HG03469 (cell line): Measurements from ENCODE around the gene CNTNAP5.

Experiments used
- ATAC-seq: cut with Tn5 transposase; IDR thresholded peaks from one replicate; pipeline ENCODE4 v1.9.1; 2021; ENCODE audit warnings: mild to moderate bottlenecking, moderate library complexity, moderate number of reproducible peaks; ENCODE audit not compliant: unreplicated experiment

Gene CNTNAP5

DNA sequence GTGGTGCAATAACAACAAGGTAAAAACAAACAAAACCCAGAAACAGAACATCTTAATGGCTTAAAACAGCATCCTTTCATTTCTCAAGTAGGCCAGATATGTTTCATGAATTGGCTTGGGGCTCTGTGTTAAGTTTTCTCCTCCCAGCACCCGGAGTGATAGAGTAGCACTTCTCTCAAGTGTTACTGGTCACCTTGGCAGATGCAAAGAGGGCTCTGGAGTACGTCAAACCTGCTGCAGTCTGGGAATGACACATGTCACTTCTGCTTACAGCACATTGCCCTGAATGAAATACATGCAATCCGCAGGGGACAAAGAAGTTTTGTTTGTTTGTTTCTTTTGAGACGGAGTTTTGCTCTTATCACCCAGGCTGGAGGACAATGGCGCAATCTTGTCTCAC, 639.3 kb downstream of the CNTNAP5 start:
- no peak for ATAC-seq

DNA sequence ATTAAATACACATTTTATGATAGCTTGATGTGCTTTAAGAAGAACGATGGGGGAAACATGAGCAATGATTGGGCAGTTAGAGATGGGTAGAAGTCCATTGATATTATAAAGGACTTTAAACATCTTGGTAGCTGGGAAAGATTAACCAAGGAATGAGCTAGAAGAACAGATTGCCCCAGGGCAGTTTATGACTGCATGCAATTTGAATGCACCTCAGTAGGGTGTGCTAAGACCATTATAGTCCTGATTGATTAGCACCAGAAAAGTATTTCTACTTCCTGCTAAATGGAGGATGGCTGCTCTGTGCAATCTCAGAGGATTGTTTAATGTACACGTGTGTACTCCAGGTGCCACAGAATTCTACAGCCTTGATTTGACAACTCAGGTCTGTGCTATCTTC, 641.9 kb downstream of the CNTNAP5 start:
- no peak for ATAC-seq

DNA sequence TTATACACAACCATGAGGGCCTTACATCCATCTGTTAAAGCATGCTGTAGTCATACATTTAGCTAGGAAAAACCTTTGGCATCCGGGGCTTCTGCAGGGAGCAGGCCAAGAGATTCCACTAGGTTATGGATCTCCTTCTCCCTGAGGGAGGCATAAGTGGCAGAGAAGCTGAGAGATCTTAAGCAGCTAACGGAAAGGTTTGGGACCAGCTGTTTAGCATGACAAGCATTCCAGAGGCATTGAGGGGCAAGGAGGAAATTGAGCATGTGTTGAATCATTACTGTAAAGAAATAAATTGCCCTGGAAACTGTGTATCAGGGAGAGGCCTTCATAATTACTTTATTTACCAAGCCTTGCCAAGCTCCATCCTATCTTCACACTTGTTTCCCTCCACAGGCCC, 643.1 kb downstream of the CNTNAP5 start:
- ATAC-seq, result no peak

DNA sequence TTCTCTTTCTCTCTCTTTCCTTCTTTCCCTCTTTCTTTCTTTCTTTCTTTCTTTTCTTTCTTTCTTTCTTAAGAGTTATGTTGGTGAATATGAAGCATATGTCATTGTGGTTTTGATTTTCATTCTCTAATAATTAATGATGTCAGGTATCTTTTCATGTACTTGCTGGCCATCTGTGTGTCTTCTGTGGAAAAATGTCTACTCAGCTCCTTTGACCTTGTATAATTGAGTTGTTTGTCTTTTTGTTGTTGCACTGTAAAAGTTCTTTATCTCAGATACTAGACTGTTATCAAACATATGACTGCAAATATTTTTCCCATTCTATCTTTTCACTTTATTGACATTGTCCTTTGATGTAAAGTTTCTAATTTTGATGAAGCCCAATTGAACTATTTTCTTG, 645.1 kb downstream of the CNTNAP5 start:
- ATAC-seq, result no peak

DNA sequence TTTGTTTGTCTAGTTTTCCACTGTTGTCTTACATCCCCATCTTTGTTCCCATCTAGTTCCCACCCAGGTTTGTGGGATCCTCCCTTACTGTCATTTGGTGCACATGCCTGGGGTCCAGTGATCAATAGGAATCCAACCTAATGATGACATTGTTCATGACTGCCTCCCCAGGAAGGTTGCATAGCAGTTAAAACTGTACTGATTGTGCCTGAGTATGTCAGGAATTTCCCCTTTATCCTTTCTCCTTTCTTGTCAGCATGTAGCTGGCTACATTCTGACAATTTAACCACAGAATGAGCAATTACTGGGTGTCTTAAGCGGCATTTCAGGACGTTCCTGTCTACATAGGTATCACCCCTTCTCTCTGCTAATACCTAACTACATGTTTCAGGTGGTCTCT, 653.0 kb downstream of the CNTNAP5 start:
- ATAC-seq, result no peak

DNA sequence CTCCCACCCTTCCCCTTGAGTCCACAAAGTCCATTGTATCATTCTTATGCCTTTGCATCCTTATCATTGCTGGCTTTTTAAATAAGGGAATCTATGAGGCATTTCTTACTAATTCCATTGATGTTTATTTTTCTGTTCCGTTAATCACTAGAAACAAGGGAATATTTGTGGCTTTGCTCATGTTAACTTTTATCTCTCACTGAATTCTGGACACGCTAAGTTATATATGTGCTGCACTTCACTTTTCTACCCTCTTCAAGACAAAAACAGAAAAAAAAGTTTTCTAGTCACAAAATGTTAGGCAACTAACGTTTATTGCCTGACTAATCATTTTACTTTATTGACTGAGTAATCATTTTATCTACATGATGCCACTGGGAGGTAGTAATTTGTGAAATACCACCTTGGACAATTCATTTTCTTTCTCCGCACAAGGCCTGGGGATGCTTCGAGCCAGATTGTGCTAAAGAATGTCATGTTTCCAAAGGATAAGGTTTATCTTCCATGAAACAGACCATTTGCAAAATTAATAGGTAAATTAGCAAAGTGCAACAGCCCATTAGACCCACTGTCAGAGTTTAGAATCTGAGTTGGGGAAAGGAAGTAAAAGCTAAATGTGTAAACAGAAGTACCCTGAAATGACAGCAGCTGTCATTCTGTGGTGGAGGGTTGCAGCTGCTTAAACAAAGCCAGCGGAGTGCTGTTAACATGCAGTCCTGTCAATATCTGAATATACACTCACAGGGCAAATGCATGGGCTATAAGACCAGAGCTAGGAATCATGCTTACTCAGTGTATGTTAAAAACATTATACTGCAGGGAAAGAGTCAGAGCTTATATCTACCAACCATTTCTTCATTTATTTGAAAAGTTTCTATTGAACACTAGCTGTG, 658.7 kb downstream of the CNTNAP5 start:
- ATAC-seq, result no peak

DNA sequence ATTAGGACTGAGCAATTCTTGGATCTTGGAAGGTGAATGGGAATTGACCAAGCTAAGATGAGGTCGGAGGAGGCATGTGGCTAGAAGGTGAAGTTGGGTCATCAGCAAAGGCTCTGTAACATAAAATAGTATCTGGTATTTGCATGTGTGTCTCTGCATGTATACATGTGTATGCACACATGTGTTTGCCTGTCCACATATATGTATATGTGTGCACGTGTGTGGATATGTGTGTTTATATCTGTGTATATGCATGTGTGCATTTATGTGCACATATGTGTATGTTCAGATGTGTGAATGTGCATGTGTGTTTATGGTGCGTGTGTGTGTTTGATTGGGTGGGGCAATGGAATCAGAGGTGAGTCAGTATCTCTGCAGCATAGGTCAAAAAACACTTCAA, 664.3 kb downstream of the CNTNAP5 start:
- ATAC-seq, result no peak

DNA sequence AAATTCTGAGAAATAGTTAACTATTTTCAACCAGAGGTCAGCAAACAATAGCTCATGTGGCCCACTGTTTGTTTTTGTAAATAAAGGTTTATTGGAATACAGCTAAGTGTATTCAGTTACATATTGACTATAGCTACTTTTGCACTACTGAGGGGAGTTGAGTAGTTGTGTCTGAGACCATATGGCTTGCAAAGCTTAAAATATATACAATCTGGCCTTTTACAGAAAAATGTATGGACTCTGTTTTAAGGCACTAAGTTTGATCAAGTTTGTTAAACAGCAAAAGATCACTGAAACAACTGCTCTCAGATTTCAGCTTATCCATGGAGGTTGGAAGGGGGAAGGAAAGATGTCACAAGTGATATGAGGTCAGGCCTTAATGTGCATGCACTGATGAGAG, 667.1 kb downstream of the CNTNAP5 start:
- no peak for ATAC-seq

DNA sequence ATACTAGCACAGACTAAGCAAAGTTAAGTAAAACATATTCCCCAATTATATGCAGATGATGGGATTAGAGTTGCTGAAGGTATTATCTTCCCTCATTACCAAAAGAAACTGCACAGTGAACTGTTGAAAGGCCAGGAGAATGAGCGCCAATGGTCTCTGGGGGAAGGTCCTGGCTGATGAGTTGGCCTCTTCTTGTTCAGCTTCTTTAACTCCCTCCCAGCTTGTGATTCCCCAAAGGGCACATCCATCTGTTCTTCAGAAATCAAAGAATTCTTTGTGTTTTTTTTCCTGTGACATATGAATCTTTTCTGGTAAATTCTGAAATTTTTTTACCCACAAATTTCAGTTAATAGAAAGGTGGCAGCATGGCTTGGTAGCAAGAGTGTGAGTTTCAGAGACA, 667.6 kb downstream of the CNTNAP5 start:
- no peak for ATAC-seq

DNA sequence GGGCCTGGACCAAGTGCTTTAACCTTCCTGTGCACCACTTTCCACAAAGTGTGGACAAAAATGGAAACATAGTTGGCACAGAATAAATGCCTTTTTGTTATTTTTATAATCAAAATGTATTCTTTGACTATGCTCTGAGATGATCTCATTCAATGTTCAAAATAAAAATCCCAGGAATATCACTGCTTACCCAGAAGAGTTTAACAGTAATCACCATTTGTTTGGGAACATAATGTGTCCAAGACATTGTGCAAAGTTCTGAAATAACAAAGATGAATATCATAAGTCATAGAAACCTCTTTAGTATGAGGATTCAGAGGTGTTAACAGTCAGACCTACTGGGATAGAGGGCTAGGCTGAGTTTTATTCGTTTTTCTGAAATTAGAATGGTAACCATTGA, 668.1 kb downstream of the CNTNAP5 start:
- ATAC-seq, result no peak

DNA sequence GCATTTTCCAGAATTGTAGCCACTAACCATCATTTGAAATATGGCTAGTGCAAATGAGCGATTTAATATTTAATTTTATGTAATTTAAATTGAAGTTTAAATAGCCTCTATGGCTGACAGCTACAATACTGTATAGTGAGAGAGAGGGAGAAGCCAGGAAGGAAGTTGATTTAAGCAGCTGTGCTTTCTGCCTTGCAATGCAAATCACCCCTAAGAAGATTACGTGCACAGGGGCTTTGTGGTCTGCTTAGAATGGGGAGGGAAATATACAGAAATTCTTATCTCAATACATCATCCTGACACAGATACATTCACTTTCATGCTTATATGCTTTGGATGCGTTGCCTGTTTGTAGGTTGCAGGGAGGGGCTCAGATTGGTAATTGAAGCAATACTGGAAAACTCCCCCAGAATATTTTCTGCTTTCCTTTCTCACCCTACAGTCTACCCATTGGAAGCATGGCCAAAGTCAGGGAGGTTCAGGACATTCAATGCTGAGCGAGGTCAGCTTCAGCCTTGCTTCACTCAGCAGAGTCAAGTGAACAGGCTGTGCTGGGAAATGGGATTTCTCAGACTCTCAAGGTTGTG, 674.0 kb downstream of the CNTNAP5 start:
- no peak for ATAC-seq

DNA sequence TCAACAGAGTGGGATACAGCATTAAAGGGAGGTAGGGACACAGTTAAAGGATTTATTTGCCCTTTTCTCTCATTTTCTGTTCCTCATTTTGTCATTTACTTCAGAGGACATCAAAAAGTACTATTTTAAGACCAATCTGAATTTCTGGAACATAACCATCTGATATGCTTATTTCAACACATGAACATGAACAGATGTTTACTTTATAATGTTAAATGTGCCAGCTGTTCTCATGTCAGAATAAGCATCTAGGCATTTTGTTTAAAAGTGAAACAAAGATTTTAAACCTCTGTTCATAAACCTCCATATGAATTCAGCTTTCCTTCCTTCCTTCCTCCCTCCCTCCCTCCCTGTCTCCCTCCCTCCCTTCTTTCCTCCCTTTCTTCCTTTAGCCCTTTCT, 677.7 kb downstream of the CNTNAP5 start:
- no peak for ATAC-seq

DNA sequence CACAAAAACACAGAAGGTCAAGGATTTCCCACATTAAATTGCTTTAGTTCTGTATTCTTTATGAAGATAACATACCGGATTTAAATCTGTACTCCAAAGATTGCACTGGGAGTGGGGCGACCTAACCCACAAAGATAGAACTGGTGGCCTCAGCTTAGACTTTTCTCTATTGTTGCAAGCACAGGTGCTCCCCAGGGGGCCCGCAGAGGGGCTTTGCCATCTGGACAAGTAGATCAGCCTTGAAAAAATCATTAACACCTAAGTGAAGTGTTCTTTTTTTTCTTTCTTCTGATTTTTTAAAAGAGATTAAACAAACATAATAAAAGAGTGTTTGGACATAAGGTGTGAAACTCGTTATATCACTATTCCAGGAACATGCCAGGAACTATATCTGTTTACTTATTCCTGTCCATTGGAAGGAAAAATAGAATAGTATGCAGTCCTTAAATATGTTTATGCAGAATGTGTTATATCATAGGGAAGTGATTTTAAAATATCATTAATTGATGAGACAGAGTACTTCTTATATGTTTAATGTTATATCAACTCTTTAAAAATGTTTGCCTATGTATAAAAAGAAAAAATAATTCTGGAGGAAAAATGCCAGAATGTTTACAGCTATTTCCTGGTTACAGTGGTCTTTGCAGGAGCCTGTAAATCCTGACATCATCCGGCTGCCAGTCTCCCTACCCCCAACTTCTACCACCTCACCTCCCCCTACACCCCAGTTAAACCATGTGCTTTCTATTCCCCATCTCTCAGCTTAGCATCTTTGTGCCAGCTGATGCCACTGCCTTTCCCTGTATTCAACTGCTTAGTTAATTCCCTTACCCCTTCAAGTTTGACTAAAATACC, 679.2 kb downstream of the CNTNAP5 start:
- no peak for ATAC-seq

DNA sequence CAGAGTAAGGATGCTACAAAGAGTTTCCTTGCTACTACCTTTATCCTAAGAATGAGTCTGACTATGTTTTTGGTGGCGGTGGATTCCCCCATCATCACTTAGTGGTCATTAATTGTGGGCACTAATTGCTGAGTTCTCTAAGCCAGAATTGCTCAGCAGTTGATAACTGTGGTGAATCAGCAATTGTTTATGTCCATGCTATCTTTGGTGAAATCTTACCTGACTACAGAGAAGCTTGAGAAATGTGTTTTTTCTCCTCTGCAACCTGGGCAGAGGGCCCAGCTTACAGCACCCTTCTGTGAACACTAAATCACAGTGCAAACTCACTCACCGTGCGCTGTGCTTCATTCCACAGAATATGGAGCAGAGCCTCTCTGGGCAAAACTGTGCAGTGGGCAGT, 683.6 kb downstream of the CNTNAP5 start:
- no peak for ATAC-seq

DNA sequence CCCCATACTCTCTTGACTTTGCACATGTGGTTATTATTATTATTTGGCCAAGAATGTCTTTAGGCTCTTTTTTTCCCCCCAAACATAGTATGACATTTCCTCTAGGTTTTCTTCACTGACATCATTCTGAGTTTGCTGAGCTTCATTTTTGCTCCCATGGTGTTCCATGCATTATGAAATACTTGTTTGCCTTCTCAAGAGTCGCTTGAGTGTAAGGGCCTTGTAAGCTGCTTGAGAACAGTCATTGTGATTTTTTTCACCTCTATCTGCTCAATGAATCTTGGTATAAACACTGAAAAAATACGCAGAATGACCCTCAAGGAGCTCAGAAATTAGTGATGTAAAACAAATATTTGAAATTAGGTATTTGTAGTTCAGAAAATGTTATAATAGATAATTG, 688.9 kb downstream of the CNTNAP5 start:
- ATAC-seq, result no peak

DNA sequence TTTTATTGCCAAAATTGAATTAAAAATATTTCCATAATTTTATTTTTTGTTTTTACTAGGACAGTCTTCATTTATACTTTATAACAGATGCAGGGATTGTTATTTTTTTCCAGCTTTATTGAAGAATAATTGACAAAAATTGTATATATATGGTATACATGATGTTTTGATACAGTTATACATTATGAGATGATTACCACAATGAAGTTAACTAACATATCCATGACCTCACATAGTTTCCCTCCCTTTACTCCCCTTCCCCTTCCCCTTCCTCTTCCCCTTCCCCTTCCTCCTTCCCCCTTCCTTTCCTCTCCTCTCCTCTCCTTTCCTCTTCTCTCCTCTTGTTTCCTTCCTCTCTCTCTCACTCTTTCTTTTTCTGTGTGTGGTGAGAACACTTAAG, 700.1 kb downstream of the CNTNAP5 start:
- ATAC-seq, result no peak

DNA sequence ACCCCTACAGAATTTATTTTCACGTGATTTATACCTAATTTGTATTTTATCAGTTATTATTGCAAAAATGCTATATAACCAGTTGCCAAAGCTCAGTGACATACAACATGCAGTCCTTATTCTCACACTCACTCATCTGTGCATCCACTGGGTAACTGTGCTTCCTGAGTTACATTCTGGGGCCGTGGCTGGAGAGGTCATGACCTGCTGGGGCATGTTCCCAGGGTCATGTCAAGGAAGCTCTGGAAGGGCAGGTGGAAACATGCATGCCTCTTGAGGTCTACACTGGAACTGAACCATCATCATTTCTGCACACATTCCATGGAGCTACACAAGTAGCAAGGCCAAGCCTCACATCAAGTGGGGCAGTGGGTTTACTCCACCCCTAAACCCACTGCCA, 715.5 kb downstream of the CNTNAP5 start:
- ATAC-seq, result no peak

DNA sequence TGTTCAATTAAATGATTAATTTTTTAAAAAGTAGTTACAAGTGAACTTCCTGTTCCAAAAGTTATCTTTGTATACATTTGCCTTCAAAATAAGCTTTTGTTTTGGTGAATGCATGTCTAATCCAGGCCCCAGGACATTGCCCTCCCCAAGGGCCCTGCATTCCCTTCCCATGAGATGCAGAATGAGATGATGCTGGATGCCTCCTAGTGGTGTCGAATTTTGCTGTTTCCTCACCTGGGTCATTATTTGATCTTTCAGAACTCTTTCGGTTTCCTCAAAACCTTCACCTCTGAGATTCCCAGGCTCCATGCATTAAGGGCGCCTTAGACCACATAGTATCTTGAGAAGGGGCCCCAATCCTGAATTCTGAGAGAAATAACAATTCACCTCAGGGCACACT, 728.8 kb downstream of the CNTNAP5 start:
- ATAC-seq, result no peak

DNA sequence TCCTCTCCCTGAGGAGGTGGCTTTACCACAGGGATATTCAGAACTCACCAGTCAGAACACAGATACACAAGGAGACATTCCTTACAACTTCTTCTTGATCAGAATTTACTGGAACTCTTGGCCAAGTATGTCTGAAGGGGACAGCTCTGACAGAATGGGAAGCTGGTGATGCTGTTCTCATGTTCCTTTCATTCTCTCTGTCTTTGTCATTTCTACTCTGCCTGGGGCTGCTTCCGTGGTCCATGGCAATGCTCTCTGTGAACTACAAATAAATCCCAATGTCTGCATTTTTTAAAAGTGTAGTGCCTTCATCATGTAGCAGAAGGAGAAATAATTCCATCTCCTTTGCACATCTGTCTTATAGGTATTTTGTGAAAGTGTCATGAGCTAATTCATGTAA, 730.3 kb downstream of the CNTNAP5 start:
- ATAC-seq, result no peak

DNA sequence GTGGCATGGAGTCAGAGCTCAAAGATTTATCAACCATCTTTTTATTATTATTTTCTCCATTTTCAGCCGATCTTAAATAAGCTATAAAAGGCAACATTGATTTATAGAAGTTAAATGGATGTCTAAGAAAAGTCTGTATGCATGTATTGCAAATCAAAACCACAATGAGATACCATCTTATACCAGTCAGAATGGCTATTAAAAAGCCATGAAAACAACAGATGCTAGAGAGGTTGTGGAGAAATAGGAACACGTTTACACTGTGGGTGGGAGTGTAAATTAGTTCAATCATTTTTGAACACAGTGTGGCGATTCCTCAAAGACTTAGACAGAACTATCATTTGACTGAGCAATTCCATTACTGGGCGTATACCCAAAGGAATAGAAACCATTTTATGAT, 731.0 kb downstream of the CNTNAP5 start:
- ATAC-seq, result no peak

DNA sequence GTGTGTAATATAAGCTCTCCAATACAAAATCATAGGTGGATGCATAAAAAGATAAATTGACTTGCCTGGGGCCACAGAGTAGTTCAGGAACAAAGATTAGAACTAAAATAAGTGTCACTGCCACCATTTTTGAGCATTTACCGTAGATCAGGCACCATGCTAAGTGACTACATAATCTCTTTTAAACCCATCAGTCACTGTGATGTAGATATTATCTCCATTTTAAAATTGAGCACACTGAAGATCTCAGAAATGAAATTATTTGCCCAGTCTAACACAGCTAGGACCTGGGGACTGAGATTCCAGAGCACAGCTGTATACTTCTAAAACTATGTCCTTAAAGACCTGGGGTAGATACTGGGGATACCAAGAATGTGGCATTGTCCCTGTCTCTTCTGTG, 737.3 kb downstream of the CNTNAP5 start:
- no peak for ATAC-seq

DNA sequence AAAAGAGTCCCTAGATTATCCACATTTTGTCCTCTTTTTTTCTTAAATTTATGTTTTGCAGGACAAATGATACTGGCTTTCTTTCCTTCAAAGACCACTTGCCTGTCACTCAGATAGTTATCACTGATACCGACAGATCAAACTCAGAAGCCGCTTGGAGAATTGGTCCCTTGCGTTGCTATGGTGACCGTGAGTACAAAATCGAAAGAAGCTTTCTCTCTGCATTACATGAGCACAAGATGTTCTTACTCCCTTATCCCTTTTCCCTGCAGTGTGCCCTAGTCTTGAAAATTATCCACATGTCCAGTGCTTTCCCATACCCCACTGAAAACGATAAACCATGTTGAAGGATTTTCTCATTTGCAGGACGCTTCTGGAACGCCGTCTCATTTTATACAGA, 738.5 kb downstream of the CNTNAP5 start:
- ATAC-seq, result no peak
